Left lung (tissue), 10 donors: Measurements from ENCODE around the gene SIGLEC11. TPM values are rescaled to one million over a fixed set of nuclear protein-coding genes. Genes with fewer than 3 reads are reported as not detected.
A peak's percentile ranks its signal among the peaks of the same experiment; 100 is the strongest.

Experiments used
- ATAC-seq: fragments of 200-7000 bp; cut with Tn5 transposase; one replicate; pipeline ENCODE4 v1.9.1; 2020; ENCODE audit warnings: moderate library complexity
- DNase-seq, 4 donors: peaks; one replicate each; pipeline ENCODE4 v3.0.0-alpha.2; 2013 to 2020
- H3K27ac ChIP-seq, 2 donors: fragments of 200-600 bp; sonication (generic) in 1 of 2; one replicate each; pipeline versions ENCODE4 v1.5.0 to v1.8.0; 2020 to 2021
- H3K27me3 ChIP-seq, 2 donors: fragments of 200-600 bp; sonication (generic) in 1 of 2; one replicate each; pipeline versions ENCODE4 v1.5.0 to v1.8.0; 2020 to 2021
- H3K36me3 ChIP-seq, 2 donors: fragments of 200-600 bp; sonication (generic) in 1 of 2; one replicate each; pipeline versions ENCODE4 v1.5.0 to v1.8.0; 2020 to 2021
- H3K4me1 ChIP-seq, 2 donors: fragments of 200-600 bp; one replicate each; pipeline ENCODE4 v1.8.0; 2021
- H3K4me3 ChIP-seq, 2 donors: fragments of 200-600 bp; sonication (generic) in 1 of 2; one replicate each; pipeline versions ENCODE4 v1.5.0 to v1.8.0; 2020 to 2021; ENCODE audit warnings: mild to moderate bottlenecking in 1 of 2
- H3K9me3 ChIP-seq, 2 donors: fragments of 200-600 bp; sonication (generic) in 1 of 2; one replicate each; pipeline versions ENCODE4 v1.5.0 to v1.8.0; 2020 to 2021
- intact Hi-C, 2 donors: fragments of 100-400 bp; cut with DNase I; formaldehyde crosslinking; loops; one replicate each; pipeline versions ENCODE4 v1.11.2 to v1.14.2; 2022
- polyA plus RNA-seq, 6 donors: library from polyadenylated mRNA; unstranded; fragments of 120-200 nt; gene quantifications; one replicate each; pipeline ENCODE4 v1.2.1, GENCODE V29; 2013; ENCODE audit not compliant: insufficient read length in 6 of 6
- total RNA-seq, 2 donors: library from RNA; stranded (reverse); fragmentation: NEBNext Ultra II Directional; extraction: Animal tissue kit (Norgen Biotek cat#: 25700); gene quantifications; one replicate each; pipeline ENCODE4 v1.2.1, GENCODE V29; 2021
- TF ChIP-seq, protein P1 (sequence below), 2 donors: fragments of 200-600 bp; sonication (generic) in 1 of 2; IDR thresholded peaks; one replicate each; pipeline versions ENCODE4 v1.5.0 to v1.8.0; 2021; ENCODE audit warnings: antibody characterized with exemption in 2 of 2
- donor health status: DM: no; HTN: yes; CAD: no.
- donor health status: DM: no; HTN: no; CAD: no.

Gene SIGLEC11
- total and polyA plus RNA-seq, 8 donors = 0.34 to 4.9 (median 0.73) TPM

DNA sequence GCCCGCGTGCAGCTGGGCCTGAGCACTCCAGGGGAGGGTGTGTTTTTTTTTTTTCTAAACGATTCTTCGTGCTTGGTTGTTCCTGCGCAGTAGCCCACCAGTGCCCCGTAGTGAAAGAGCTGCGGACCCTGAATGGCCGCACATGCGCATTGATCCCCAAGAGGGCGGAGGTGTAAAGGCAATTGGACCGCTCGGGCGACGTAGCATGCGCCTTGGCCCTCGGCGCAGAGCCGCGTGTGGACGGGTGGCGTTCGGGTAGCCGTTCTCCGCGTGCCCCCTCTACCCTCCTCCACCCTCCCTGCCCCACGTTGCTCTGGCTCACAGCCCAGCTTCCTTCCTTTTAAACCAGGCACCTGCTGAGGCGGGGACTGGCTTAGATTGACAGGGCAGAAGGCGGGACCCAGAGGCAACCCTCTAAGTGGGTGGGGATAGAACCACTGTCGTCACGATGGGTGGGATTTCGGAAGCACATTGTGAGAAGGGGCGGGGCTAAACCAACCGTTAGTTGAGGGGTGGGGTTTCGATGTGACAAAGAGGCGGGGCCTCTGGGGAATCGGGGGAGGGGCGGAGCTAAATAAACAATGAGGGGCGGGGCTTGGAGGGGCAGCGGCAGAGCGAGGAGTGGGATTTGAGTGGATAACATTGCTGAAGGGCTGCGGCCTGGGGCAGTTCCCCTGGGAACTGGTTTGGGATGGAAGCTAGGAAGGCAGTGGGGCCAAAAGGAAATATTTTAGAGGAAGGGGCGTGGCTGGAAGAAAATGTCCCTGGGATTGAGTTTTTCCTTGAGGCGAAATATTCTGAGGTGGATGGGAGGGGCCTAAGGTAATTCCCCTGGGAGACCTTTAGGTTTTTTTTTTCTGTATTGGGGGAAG lies 31.1 kb downstream of the SIGLEC11 start:
- Histone ChIP-seq H3K9me3 (no peaks in the 10 kb centered on the region), H3K36me3 (peaks cover 0 to 47% of the 10 kb centered on the region in 2 donors), H3K4me3 (peak overlapping the region; percentile 99), H3K27me3 (no peaks in the 10 kb centered on the region), H3K27ac (peak overlapping the region; percentile 93 to 95), H3K4me1 (peaks cover 0 to 49% of the 10 kb centered on the region in 2 donors)
- TF ChIP-seq, protein P1, sequence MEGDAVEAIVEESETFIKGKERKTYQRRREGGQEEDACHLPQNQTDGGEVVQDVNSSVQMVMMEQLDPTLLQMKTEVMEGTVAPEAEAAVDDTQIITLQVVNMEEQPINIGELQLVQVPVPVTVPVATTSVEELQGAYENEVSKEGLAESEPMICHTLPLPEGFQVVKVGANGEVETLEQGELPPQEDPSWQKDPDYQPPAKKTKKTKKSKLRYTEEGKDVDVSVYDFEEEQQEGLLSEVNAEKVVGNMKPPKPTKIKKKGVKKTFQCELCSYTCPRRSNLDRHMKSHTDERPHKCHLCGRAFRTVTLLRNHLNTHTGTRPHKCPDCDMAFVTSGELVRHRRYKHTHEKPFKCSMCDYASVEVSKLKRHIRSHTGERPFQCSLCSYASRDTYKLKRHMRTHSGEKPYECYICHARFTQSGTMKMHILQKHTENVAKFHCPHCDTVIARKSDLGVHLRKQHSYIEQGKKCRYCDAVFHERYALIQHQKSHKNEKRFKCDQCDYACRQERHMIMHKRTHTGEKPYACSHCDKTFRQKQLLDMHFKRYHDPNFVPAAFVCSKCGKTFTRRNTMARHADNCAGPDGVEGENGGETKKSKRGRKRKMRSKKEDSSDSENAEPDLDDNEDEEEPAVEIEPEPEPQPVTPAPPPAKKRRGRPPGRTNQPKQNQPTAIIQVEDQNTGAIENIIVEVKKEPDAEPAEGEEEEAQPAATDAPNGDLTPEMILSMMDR (IDR thresholded peaks at IDR 0.05) = no peak
- DNase-seq (peak; percentile 92 to 94 (median 92)), ATAC-seq (peak; percentile 91)
- intact Hi-C loops = loop anchor here in 1 of 2 donors (10.0 kb wide), 1 partner anchor 55 kb away; no protein-coding TSS in a partner anchor

- Histone ChIP-seq H3K27ac (peak within 1 kb of the TSS; percentile 93 to 95), H3K4me3 (peak within 1 kb of the TSS; percentile 99), H3K27me3 (no peaks in the 10 kb centered on the region), H3K9me3 (no peaks in the 10 kb centered on the region), H3K36me3 (peaks cover 0 to 54% of the 10 kb centered on the region in 2 donors), H3K4me1 (peaks cover 0 to 56% of the 10 kb centered on the region in 2 donors)
- DNase-seq = peak in 3 of 4 donors; percentile 90 to 96 (median 95)
- peak; percentile 76 for ATAC-seq
- intact Hi-C loops = no loop called here
- TF ChIP-seq, protein P1 (IDR thresholded peaks at IDR 0.05) = no peak
Measured at GRCh38 chr19:49929121-49929610, 31.8 kb downstream of the SIGLEC11 start, which contains the start of the genes ATF5 and NUP62. TSS of gene ATF5 (plus strand) at chr19:49929205. CDS start at chr19:49930851, 1,646 bp downstream. TSS of gene NUP62 (minus strand) at chr19:49929504. CDS start at chr19:49909807, 19,697 bp downstream.

DNA sequence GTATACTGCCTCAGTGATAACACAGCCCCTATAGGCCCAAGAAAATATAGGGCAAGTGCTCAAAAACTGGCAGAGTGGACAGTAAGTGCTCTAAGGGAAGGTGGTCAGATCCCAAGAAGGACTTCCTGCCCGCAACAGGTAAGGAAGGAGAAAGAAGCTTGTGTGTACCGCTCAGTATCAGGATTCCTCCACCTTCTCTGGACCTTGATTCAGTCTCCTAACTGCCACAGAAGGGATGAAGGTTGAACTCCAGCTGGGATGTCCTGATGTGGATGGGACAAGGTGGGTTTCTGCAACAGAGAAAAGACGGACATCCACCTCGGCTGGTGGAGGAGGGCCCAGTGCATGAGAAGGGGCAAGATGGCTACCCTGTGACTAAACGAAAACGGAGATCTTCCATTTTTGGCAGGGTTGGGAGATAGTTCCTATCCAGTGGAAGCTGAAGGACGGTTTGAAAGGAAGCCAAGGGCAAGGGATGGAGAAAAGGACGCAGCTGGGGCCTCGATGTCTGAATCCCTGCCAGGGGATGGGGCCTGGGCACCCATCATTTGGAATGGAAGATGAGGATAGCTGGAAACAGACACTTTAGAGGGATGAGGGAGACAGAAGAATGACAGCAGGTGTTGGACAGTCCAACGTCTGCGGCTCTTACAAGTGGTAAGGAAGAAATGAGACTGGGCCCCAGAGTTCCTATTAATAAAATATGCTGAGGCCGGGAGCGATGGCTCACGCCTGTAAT lies 33.3 kb downstream of the SIGLEC11 start:
- no peaks in the 10 kb centered on the region for H3K27me3 ChIP-seq
- peak in 1 of 4 donors; percentile 10 for DNase-seq
- intact Hi-C loops = no loop called here
- H3K4me3 ChIP-seq = peak overlapping the region in 1 of 2 donors; percentile 99
- no peak for ATAC-seq
- peaks cover 0 to 70% of the 10 kb centered on the region in 2 donors for H3K4me1 ChIP-seq
- peaks cover 0 to 63% of the 10 kb centered on the region in 2 donors for H3K36me3 ChIP-seq
- peak overlapping the region; percentile 93 to 95 for H3K27ac ChIP-seq
- TF ChIP-seq, protein P1 (IDR thresholded peaks at IDR 0.05) = no peak
- no peaks in the 10 kb centered on the region for H3K9me3 ChIP-seq

DNA sequence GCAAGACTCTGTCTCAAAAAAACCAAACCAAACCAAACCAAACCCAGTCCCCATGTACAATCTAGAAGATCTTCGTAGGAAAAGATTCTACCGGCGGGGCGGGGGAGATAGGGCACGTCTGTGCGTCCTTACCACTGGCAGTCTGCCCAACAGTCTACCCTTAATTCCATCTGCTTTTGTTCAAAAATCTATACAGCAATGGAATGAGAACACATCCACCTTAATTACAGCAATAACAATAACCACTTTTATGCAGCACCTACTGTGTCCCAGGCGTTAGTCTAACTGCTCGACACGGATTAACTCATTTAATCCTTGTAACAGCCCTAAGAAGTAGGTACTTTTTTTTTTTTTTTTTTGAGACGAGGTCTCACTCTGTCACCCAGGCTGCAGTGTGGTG lies 34.5 kb downstream of the SIGLEC11 start:
- ATAC-seq = no peak
- peak in 1 of 4 donors; percentile 13 for DNase-seq
- H3K4me3 ChIP-seq = no peak overlapping the region
- H3K27ac ChIP-seq = no peak overlapping the region
- TF ChIP-seq, protein P1 (IDR thresholded peaks at IDR 0.05) = no peak
- peaks cover 0 to 78% of the 10 kb centered on the region in 2 donors for H3K4me1 ChIP-seq
- H3K36me3 ChIP-seq = peaks cover 0 to 69% of the 10 kb centered on the region in 2 donors
- H3K9me3 ChIP-seq = no peaks in the 10 kb centered on the region
- H3K27me3 ChIP-seq = no peaks in the 10 kb centered on the region
- intact Hi-C loops = no loop called here
